NCI-H1417 (cell line): ENCODE results near the gene CYP39A1.

Experiments
- DNase-seq, 3 experiments: peaks; one replicate each; lab custom pipeline; 2025; lab: John Stamatoyannopoulos, UW

Gene CYP39A1, protein sequence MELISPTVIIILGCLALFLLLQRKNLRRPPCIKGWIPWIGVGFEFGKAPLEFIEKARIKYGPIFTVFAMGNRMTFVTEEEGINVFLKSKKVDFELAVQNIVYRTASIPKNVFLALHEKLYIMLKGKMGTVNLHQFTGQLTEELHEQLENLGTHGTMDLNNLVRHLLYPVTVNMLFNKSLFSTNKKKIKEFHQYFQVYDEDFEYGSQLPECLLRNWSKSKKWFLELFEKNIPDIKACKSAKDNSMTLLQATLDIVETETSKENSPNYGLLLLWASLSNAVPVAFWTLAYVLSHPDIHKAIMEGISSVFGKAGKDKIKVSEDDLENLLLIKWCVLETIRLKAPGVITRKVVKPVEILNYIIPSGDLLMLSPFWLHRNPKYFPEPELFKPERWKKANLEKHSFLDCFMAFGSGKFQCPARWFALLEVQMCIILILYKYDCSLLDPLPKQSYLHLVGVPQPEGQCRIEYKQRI

DNA sequence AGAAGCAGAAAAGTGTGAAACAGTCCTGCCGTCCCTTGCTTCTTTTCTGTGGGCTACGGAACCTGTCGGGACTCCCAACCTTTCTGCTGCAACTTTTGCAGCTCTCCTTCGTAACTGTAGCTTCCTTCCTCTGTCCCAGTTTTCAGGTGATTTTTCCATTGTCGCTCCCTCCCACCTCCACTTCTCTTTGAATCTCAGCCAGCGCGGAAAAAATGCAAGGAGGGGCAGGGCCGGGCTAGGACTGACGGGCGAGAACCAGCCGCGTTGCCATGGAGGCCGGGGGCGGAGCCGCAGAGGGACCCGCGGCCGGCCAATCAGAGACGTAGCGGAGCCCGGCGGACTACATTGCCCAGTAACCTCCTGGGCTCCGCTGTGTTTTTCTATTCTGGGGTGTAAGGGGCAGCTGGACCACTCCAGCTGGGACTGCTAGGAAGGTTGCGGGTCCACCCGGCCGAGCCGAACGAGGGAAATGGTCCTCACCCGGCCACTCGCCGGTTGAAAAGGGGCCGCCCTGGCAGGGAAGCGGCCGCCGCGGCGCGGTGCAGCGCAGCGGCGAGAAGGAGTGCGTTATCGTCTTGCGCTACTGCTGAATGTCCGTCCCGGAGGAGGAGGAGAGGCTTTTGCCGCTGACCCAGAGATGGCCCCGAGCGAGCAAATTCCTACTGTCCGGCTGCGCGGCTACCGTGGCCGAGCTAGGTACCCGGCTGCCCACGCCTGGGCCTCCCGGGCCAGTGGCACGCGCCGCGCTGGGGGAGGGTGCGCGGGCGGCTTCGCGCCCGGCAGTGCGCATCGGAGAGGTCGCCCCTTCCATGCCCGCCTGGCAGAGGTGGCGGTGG is at the start of gene CYP39A1, which contains the start of gene SLC25A27:
CYP39A1 (minus strand) TSS at position 216 of the 836 bp plus-strand sequence. CDS start 236 bp downstream, outside the sequence.
SLC25A27 (plus strand) TSS at position 373 of the 836 bp plus-strand sequence; CDS start at position 591, 218 bp downstream.
- peak; percentile 93 to 96 (median 95) for DNase-seq

DNA sequence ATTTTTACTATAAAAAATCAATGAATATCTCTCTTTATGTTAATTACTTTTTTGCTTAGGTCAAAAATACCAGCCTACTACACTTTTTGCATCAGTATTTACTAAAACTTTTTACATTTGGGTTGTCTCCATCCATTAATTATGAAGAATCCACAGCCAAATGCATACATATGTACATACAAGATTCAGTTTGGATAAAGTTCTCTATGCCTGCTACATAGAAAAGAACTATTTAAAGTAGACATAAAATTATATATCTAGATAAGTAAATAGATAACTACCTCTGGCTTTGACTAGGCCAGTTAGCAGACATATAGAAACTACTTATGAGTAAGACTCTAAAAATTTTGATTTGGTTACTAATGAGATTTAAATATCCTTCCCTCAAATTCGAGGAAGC is 47.4 kb upstream of the CYP39A1 start:
- no peak for DNase-seq

DNA sequence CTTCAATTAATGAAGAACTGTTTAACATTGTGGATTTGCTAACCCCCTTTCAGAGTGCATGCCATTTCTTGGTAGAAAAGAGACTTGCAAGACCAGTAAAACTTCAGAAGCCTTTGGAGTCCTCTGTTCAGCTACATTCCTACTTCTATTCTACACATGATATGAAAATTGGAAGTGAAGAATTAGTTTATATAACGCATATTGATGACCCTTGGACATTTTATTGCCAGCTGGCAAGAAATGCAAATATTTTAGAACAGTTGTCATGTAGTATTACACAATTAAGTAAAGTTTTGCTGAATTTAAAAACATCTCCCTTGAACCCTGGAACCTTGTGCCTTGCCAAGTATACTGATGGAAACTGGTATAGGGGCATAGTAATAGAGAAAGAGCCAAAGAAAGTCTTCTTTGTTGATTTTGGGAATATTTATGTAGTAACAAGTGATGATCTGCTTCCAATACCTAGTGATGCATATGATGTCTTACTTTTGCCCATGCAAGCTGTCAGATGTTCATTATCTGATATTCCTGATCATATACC is 38.4 kb upstream of the CYP39A1 start:
- DNase-seq: no peak

DNA sequence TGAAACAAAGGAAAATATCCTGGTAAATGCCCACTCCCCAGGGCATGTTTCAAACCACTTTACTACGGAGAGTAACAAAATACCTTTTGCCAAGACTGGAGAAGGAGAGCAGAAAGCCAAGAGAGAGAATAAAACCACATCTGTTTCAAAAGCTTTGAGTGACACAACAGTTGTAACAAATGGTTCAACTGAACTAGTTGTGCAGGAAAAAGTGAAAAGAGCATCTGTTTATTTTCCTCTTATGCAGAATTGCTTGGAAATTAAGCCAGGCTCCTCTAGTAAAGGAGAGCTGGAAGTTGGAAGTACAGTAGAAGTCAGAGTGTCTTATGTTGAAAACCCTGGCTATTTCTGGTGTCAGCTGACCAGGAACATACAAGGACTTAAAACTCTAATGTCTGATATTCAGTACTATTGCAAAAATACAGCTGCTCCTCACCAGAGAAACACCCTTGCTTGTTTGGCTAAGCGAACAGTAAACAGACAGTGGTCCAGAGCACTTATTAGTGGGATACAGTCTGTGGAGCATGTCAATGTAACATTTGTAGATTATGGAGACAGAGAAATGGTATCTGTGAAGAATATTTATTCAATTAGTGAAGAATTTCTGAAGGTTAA is 37.6 kb upstream of the CYP39A1 start:
- DNase-seq: no peak

DNA sequence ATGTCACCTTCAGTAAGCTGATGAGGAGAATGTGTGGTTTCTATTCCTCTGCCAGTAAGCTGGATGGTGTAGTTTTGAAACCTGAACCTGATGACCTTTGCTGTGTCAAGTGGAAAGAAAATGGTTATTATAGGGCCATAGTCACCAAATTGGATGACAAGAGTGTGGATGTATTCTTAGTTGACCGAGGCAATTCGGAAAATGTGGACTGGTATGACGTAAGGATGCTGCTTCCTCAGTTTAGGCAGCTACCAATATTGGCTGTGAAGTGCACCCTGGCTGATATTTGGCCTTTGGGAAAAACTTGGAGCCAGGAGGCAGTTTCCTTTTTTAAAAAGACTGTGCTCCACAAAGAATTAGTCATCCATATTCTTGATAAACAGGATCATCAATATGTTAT is 37.0 kb upstream of the CYP39A1 start:
- no peak for DNase-seq

DNA sequence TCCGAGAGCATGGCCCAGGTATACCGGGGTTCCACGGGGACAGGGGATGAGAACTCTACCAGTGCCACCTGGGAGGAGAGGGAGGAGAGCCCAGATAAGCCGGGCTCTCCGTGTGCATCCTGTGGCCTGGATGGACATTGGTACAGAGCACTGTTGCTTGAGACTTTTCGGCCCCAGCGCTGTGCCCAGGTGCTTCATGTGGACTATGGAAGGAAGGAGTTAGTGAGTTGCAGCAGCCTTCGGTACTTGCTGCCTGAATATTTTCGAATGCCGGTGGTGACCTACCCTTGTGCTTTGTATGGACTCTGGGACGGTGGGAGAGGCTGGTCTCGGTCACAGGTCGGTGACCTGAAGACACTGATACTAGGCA is 36.3 kb upstream of the CYP39A1 start:
- DNase-seq: no peak

DNA sequence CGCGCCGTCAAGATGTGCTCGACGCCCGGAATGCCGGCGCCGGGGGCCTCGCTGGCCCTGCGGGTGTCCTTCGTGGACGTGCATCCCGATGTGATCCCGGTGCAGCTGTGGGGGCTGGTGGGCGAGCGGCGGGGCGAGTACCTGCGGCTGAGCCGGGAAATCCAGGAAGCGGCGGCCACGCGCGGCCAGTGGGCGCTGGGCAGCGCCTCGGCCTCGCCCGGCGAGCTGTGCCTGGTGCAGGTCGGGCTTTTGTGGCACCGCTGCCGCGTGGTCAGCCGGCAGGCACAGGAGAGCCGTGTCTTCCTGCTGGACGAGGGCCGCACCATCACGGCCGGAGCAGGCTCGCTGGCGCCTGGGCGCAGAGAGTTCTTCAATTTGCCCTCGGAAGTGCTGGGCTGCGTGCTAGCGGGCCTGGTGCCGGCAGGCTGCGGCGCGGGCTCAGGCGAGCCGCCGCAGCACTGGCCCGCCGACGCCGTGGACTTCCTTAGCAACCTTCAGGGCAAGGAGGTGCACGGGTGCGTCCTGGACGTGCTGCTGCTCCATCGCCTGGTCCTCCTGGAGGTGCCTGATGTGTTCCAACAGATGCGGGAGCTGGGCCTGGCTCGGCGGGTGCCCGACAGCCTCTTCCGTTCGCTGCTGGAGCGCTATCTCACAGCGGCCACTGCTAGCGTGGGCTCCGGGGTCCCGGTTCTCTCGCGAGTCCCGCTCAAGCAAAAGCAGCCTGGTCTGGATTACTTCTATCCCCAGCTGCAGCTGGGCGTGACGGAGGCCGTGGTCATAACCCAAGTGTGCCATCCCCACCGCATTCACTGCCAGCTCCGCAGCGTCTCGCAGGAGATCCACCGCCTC is 35.7 kb upstream of the CYP39A1 start:
- no peak for DNase-seq

DNA sequence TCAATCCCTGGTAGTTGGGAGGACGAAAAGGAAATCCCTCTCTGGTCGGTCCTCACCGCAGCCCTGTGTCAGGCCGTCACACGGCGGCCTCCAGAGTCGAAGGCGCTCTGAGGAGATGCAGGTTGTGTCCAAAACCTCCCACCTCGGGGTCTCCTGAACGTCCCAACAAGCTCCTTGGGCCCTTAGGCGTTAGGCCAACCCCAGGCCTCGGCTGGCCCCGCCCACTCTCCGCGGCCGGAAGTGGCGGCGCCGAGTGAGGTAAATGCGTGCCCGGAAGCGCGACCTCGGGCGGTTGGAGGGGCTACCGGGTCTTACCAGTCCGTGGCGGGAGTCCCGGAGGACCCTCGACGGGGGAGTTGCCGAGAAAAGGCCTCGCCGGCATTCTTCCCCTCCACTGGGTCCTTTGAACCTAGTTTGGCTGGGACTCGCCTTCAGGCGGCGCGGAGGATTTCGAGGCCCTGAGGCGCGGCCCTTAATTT is 35.0 kb upstream of the CYP39A1 start, which contains the start of gene TDRD6:
TDRD6 (plus strand) TSS at position 267 of the 479 bp plus-strand sequence. CDS start 244 bp downstream, outside the sequence.
- DNase-seq: no peak

DNA sequence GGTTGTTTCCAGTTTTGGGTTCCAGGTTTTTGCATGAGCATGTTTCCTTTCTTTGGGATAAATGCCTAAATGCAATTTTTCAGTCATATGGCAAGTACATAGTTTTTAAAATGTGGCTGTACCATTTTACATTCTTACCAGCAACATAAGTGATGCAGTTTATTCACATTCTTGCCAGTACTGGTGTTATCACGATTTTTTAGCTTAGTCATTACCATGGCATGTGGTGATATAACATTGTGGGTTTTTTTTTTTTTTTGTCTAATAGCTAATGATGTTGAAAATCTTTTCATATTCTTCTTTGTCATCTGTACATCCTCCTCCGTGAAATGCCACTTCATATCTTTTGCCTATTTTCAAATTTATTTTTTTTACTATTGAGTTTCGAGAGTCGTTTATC is 32.2 kb upstream of the CYP39A1 start:
- DNase-seq: no peak

DNA sequence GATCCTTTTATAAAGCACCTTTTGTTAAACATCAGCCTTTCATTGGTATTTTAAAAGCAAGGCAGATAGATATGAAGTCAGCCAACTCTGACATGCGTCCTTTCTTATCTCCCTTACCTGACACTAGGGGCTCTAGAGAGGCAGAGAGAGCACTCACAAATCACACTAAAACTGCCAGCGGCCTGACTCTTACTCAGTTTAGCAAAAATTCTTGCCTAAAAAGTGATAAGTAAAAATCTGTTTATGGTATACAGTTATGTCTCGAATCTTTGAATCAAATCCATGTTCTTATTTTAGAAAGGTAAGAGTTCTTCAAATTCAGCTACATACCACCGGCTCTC is 24.7 kb upstream of the CYP39A1 start:
- no peak for DNase-seq

DNA sequence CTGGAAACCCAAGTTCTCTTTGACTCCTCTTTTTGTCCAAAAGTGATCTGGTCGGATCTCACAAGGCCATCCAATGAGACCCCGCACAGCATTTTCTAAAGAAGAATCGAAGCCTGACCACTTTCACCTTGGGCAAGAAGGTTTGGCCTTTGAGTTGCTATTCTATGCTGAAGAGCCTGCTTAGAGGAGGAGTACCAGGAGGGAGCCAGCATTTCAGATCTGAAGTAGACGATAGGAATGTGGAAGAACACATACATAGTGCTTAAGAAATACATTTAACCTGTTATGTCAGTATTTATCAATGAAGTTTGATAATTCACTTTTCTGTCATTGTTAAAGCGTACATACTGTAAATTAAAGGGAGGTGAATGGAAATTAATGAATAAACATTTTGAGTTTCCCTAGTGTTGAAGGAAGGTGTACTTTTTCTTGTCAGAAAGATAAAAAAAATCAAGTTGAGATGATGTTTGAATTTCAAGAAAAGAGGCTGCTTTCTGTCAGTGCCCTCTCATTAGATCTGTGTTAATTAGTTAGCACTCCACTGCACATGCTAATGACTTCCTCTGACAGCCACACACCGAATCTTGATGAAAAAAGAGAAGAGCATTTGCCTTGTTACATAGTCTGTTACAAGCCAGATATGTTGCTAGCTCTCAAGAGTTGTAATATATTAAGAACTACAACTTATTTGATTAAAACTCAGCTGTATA is 24.1 kb upstream of the CYP39A1 start:
- DNase-seq: no peak

DNA sequence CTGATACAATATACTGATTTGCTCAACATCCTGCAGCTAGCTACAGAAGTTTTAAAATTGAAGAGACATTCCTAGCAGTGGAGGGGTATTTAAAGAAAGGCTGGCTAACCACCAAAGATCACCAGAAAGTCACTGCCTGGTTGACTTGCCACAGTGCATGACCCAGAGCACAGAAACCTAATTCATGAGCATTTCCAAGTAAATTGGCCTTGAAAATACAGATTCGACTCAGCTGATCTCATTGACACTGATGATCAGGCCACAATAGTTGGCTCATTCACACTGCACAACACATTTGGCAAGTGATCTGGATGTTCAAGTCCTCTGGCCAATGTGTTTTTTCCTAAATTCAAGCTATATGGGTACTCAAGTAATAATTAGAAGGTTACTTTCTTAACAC is 21.8 kb upstream of the CYP39A1 start:
- DNase-seq: no peak

DNA sequence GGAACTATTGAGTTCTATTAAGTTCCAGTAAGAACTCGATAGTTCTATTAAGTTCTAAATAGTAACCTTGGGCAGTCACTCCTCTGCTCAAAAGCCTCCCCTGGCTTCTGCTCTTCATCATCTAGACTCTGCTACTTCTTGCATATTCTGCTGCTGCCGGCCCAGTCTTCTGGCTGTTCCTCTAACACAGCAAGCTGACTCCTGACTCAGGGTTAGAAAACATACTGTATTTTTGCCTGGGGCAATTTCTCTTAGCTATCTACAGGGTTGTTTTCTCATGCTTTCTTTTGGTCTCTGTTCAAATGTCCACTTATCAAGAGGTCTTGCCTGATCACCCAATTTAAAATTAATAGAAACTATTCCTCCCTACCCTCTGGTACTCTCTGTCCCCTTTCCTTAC is 14.8 kb upstream of the CYP39A1 start:
- DNase-seq: no peak

DNA sequence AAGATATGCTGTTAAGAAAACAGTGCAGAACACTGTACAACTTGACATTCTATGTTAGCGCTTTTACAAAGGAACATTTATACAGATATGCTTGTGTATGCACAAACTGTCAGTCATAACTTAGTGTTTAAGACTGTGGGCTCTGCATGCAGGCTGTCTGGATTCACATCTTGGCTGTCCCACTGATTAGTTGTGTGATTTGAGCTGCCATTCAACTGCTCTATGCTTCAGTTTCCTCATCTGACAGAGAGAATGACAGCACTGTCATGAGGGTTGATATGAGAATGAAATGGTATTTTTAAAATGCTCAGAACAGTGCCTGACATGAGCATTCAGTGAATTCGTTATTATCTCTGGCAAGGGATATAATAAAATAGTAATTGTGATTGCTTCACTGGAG is 8.9 kb upstream of the CYP39A1 start:
- DNase-seq: no peak

DNA sequence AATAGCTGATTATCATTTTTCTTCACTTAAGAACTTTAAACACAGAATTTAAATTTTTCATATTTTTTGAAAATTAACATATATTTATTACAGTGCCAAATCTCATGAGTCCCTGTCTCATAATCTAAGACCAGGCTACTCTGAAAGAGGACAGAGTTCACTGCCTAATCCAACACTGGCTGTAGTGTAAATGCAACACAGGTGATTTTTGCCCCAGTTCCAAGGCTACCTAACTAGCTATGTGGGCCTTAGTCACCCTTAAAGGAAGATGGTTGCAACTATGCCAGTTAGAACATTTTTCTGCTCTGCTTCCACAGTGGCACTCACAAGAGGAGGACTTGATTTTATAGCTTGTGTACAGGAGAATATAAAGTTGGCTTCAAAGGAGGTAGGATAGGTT is 5.0 kb upstream of the CYP39A1 start:
- DNase-seq: no peak

DNA sequence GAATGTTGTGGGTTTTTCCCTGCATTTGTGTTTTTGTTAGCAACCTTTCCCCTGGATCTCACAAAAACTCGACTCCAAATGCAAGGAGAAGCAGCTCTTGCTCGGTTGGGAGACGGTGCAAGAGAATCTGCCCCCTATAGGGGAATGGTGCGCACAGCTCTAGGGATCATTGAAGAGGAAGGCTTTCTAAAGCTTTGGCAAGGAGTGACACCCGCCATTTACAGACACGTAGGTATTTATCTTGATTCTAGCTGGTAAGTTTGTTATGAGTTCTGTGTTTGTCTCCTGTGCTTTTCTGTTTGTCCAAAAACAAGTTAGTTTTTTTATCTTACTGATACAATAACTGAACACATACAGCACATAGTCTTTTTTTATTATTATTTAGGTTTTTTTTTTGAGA is 3.2 kb upstream of the CYP39A1 start:
- DNase-seq: no peak

DNA sequence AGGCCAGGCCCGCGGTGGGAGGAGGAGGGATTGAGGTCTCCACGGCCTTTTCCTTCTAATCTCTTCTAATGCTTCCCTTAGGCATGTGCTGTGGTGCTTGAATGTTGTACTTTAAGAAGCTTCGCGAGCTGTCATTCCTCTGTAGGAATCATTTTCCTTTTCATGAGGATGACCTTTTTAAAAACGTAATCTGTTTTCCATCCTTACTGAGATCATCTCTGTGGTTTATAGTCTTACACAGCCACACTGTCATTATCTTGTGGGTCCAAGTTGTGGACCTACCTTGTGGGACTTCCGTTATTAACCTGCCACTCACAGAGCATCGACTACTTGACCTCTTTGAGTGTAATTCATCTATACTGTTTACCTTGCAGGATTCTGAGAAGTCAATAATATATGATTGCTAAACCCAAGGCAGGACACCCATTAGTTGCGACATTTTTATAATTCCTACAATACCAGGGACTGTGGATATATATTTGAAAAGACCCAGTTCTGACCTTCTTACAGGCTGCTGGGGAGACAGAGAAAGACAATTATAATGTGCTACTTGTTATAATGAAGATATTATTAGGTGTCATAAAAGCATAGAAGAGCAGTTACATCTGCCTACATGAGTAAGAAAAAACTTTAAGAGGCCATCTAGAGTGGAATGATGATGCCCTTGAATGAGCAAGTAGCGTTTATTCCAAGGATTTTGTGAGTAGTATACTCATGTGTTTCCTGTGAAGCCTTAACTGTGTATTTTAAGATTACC is 999 bp upstream of the CYP39A1 start:
- DNase-seq: peak in 1 of 3 experiments; percentile 73

DNA sequence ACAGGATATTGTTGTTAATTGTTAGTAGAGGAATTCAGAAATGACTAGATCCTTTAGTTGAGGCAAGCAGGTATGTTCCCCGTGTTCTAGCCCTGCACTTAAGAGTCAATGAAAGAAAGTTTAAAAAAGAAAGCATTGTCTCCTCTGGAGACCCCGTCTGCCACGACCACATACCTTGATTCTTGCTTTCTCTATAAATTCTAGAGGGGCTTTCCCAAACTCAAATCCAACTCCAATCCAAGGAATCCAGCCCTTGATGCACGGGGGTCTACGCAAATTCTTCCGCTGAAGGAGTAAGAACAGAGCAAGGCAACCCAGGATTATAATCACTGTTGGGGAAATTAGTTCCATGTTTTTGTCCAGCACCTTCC is 401 bp downstream of the CYP39A1 start:
- no peak for DNase-seq

DNA sequence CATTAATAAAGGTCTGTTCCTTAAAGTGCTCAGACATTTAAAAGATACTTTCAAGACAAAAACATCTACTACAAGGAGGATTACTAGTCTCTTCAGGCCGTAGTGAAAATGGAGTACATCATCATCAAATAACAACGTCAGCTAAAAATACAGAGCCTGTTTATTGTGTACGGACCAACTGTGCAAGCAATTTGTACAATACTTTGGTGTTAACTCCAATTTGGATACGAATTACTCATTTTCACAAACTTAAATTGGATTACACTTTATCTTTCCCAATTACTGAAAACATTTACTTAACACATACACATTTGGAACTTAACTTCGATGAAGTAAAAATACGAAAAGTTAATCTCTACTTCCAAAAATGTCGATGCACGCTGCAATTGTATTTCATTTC is 802 bp downstream of the CYP39A1 start:
- peak in 1 of 3 experiments; percentile 49 for DNase-seq

DNA sequence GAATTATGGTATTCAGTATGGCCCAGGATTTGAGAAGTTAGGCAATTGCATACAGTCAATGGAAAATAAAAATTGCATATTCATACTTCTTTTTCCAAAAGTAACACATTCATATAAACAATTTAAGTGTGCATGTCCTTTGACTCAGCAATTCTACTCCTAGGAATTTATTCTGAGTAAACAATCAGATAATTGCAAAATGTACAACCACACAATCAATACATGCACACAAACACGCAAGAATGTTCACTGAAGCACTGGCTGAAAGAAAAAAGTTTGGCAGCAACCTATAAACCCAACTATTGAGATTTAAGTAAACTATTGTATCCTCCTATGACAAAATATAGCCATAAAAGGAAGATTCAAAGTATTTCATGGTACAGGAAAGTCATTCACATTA is 1.6 kb downstream of the CYP39A1 start:
- DNase-seq: peak in 1 of 3 experiments; percentile 22
